ENCODE data around the gene PCYT1B.
A peak's percentile ranks its signal among the peaks of the same experiment; 100 is the strongest.
"Not testable (repeated sequence)": the region's sequence is repeated elsewhere in the genome, so short reads cannot be mapped to it uniquely, and the experiment has no call there.

The PCYT1B gene

GRCh38 chrX:24646006-24646405 lies 1.1 kb downstream of the PCYT1B start:
- DNase-seq (ENCODE audit: low spot score) = peak; percentile 1

GRCh38 chrX:24643116-24643515 lies 4.0 kb downstream of the PCYT1B start:
- DNase-seq (ENCODE audit: low spot score) = no peak

- no peak for DNase-seq (ENCODE audit: low spot score)
Observed at GRCh38 chrX:24629701-24630100, 17.4 kb downstream of the PCYT1B start.

- DNase-seq (ENCODE audit: low spot score) = peak; percentile 51
Observed at GRCh38 chrX:24619647-24620046, 27.5 kb downstream of the PCYT1B start.

- no peak for DNase-seq (ENCODE audit: low spot score)
Observed at GRCh38 chrX:24610516-24610915, 36.6 kb downstream of the PCYT1B start.

- no peak for DNase-seq (ENCODE audit: low spot score)
Observed at GRCh38 chrX:24607616-24608015, 39.5 kb downstream of the PCYT1B start.

GRCh38 chrX:24605941-24606340 lies 41.2 kb downstream of the PCYT1B start:
- not testable (repeated sequence) for DNase-seq (ENCODE audit: low spot score)

- DNase-seq (ENCODE audit: low spot score) = no peak
Observed at GRCh38 chrX:24603191-24603590, 44.0 kb downstream of the PCYT1B start.

- no peak for DNase-seq (ENCODE audit: low spot score)
Observed at GRCh38 chrX:24601858-24602257, 45.3 kb downstream of the PCYT1B start.

GRCh38 chrX:24594501-24594900 lies 52.6 kb downstream of the PCYT1B start:
- peak; percentile 52 for DNase-seq (ENCODE audit: low spot score)

- no peak for DNase-seq (ENCODE audit: low spot score)
Observed at GRCh38 chrX:24590111-24590510, 57.0 kb downstream of the PCYT1B start.

- no peak for DNase-seq (ENCODE audit: low spot score)
Observed at GRCh38 chrX:24577091-24577490, 70.1 kb downstream of the PCYT1B start.

- peak; percentile 18 for DNase-seq (ENCODE audit: low spot score)
Observed at GRCh38 chrX:24575496-24575895, 71.7 kb downstream of the PCYT1B start.

- no peak for DNase-seq (ENCODE audit: low spot score)
Observed at GRCh38 chrX:24574743-24575142, 72.4 kb downstream of the PCYT1B start.

GRCh38 chrX:24567169-24567568 lies 80.0 kb downstream of the PCYT1B start:
- no peak for DNase-seq (ENCODE audit: low spot score)

- DNase-seq (ENCODE audit: low spot score) = no peak
Observed at GRCh38 chrX:24566240-24566639, 80.9 kb downstream of the PCYT1B start.

GRCh38 chrX:24563291-24564010 lies 83.7 kb downstream of the PCYT1B start:
- peak; percentile 48 for DNase-seq (ENCODE audit: low spot score)

GRCh38 chrX:24561121-24561520 lies 86.0 kb downstream of the PCYT1B start:
- no peak for DNase-seq (ENCODE audit: low spot score)

GRCh38 chrX:24553011-24553410 lies 94.1 kb downstream of the PCYT1B start:
- no peak for DNase-seq (ENCODE audit: low spot score)

GRCh38 chrX:24550166-24550565 lies 97.0 kb downstream of the PCYT1B start:
- DNase-seq (ENCODE audit: low spot score) = no peak

- no peak for DNase-seq (ENCODE audit: low spot score)
Observed at GRCh38 chrX:24547961-24548360, 99.2 kb downstream of the PCYT1B start.

GRCh38 chrX:24542756-24543155 lies 104.4 kb downstream of the PCYT1B start:
- DNase-seq (ENCODE audit: low spot score) = no peak

- DNase-seq (ENCODE audit: low spot score) = no peak
Observed at GRCh38 chrX:24536551-24536950, 110.6 kb downstream of the PCYT1B start.

GRCh38 chrX:24528605-24529004 lies 118.5 kb downstream of the PCYT1B start:
- no peak for DNase-seq (ENCODE audit: low spot score)

Measured in Ammon's horn (tissue), 1 donor.